GM12878 (cell line): ENCODE results near the gene RAD23B. TPM values are rescaled to one million over a fixed set of nuclear protein-coding genes. Genes with fewer than 3 reads are reported as not detected.

Experiments
- ATAC-seq: fragments of 200-7000 bp; cut with Tn5 transposase; 3 replicates; pipeline ENCODE4 v1.9.1; 2020; ENCODE audit warnings: mild to moderate bottlenecking, moderate library complexity
- BruUV-seq: library from RNA; stranded (reverse); fragments of 400-500 nt; replicated peaks from 2 replicates; lab custom pipeline; 2021; lab: Mats Ljungman, UMichigan
- CTCF ChIA-PET: fragments of 300-600 bp; sonication (Branson Sonifier 250); formaldehyde crosslinking; extraction: SDS; loops from one replicate; lab custom pipeline; 2021; ENCODE audit warnings: inconsistent platforms; lab: Yijun Ruan, JAX
- POLR2A ChIA-PET: fragments of 350-600 bp; formaldehyde crosslinking; extraction: SDS; loops from one replicate; lab custom pipeline; 2021; ENCODE audit warnings: inconsistent platforms; lab: Charles Lee
- RAD21 ChIA-PET: fragments of 300-600 bp; sonication (Branson Sonifier 250); formaldehyde crosslinking; loops from one replicate; lab custom pipeline; 2023; ENCODE audit warnings: antibody characterized with exemption; ENCODE audit not compliant: unreplicated experiment; lab: Charles Lee
- SMC1A ChIA-PET: fragments of 300-600 bp; sonication (Branson Sonifier 250); formaldehyde crosslinking; loops from one replicate; lab custom pipeline; 2023; ENCODE audit not compliant: unreplicated experiment, uncharacterized antibody; lab: Charles Lee
- DNase-seq: peaks from one replicate; pipeline ENCODE4 v3.0.0-alpha.2; 2011; ENCODE audit warnings: low read depth, low spot score
- FAIRE-seq: peaks from 3 replicates; lab custom pipeline; 2011; peaks lifted over from hg19 to GRCh38; lab: Jason Lieb, UNC
- H2AFZ ChIP-seq: 2 replicates; pipeline ENCODE4 v1.6.0; 2011; ENCODE audit warnings: low read depth, low read length, control low read depth; ENCODE audit not compliant: control insufficient read depth
- H3K27ac ChIP-seq: 2 replicates; pipeline ENCODE4 v1.5.1; 2011; ENCODE audit warnings: control low read depth; ENCODE audit not compliant: control insufficient read depth, insufficient read depth
- H3K27me3 ChIP-seq, 2 experiments: replicated peaks in 1 of 2; 2 replicates each; pipeline versions ENCODE4 v1.6.0 to v1.6.1; 2011; ENCODE audit warnings: low read length in 1 of 2; ENCODE audit not compliant: control insufficient read depth in 2 of 2, insufficient read depth in 2 of 2
- H3K36me3 ChIP-seq, 2 experiments: 2 replicates each; pipeline ENCODE4 v1.5.1; 2011; ENCODE audit warnings: low read length in 1 of 2; ENCODE audit not compliant: control insufficient read depth in 2 of 2, insufficient read depth in 2 of 2
- H3K4me1 ChIP-seq: 2 replicates; pipeline ENCODE4 v1.6.1; 2011; ENCODE audit warnings: mild to moderate bottlenecking, low read length, moderate library complexity, mixed read lengths; ENCODE audit not compliant: control insufficient read depth, insufficient read depth
- H3K4me2 ChIP-seq: 2 replicates; pipeline ENCODE4 v1.6.0; 2011; ENCODE audit warnings: control low read depth; ENCODE audit not compliant: control insufficient read depth, insufficient read depth
- H3K4me3 ChIP-seq: fragments of 200-600 bp; sonication (generic); 2 replicates; pipeline ENCODE4 v1.5.1; 2016
- H3K79me2 ChIP-seq: 2 replicates; pipeline ENCODE4 v1.6.0; 2011; ENCODE audit warnings: low read length; ENCODE audit not compliant: control insufficient read depth, insufficient read depth
- H3K9ac ChIP-seq: 2 replicates; pipeline ENCODE4 v1.8.0; 2011; ENCODE audit warnings: low read length, control low read depth, mixed read lengths; ENCODE audit not compliant: control insufficient read depth, insufficient read depth
- H3K9me3 ChIP-seq: replicated peaks from 3 replicates; pipeline ENCODE4 v1.5.1; 2011; ENCODE audit warnings: mild to moderate bottlenecking, low read length; ENCODE audit not compliant: control insufficient read depth, insufficient read depth
- H4K20me1 ChIP-seq: 2 replicates; pipeline ENCODE4 v1.6.0; 2011; ENCODE audit not compliant: control insufficient read depth, insufficient read depth
- BACH1 ChIP-seq: fragments of 450-650 bp; IDR thresholded peaks from 2 replicates; pipeline ENCODE4 v1.6.1; 2017; ENCODE audit warnings: mild to moderate bottlenecking, borderline replicate concordance
- ETV6 ChIP-seq, 2 experiments: fragments of 450-650 bp in 1 of 2; IDR thresholded peaks in 1 of 2; conservative IDR thresholded peaks in 1 of 2; 2 replicates each; pipeline ENCODE4 v1.6.1; 2014; ENCODE audit warnings: antibody characterized with exemption in 1 of 2, borderline replicate concordance in 1 of 2, low read depth in 1 of 2, mild to moderate bottlenecking in 1 of 2, moderate library complexity in 1 of 2
- MTA3 ChIP-seq: IDR thresholded peaks from 2 replicates; pipeline ENCODE4 v1.6.1; 2012; ENCODE audit warnings: low read length, inconsistent platforms, borderline replicate concordance
- PBX3 ChIP-seq: IDR thresholded peaks from 2 replicates; pipeline ENCODE4 v1.6.1; 2011; ENCODE audit warnings: mild to moderate bottlenecking, low read depth, low read length, moderate library complexity; ENCODE audit not compliant: insufficient replicate concordance
- RCOR1 ChIP-seq: conservative IDR thresholded peaks from 2 replicates; pipeline ENCODE4 v1.6.1; 2012; ENCODE audit warnings: low read depth, low read length, improper control_type of control experiment
- TBL1XR1 ChIP-seq: IDR thresholded peaks from 2 replicates; pipeline ENCODE4 v1.6.1; 2012; ENCODE audit warnings: low read depth, low read length, improper control_type of control experiment
- TCF3 ChIP-seq: IDR thresholded peaks from 2 replicates; pipeline ENCODE4 v1.6.1; 2012; ENCODE audit warnings: low read depth, mild to moderate bottlenecking, low read length, borderline replicate concordance; ENCODE audit not compliant: insufficient read depth
- TCF7 ChIP-seq: IDR thresholded peaks from 2 replicates; pipeline ENCODE4 v1.6.1; 2014; ENCODE audit warnings: antibody characterized with exemption, borderline replicate concordance
- ZBTB33 ChIP-seq: fragments of 450-650 bp; IDR thresholded peaks from 2 replicates; pipeline ENCODE4 v1.6.1; 2017; ENCODE audit warnings: mild to moderate bottlenecking
- WGBS: methylation state at CpG from one replicate; pipeline ENCODE4 v1.1.6; 2016; ENCODE audit warnings: low lambda C conversion rate; ENCODE audit not compliant: insufficient replicate concordance, insufficient coverage; ENCODE audit errors: missing lambda C conversion rate; 5-methylcytosine and 5-hydroxymethylcytosine counted together
- in situ Hi-C: fragments of 300-500 bp; cut with MboI; formaldehyde crosslinking; loops from 9 replicates; pipeline ENCODE4 v1.14.3; 2018; ENCODE audit warnings: mixed read lengths
- intact Hi-C: fragments of 100-400 bp; cut with micrococcal nuclease; formaldehyde crosslinking; loops from one replicate; pipeline ENCODE4 v1.14.2; 2022; ENCODE audit not compliant: unreplicated experiment
- polyA plus RNA-seq, 11 experiments: library from polyadenylated mRNA; depleted of rRNA in 4 of 11; unstranded in 6 of 11; stranded (reverse) in 5 of 11; fragments of >200 nt; fragmentation: Nextera tagmentation in 4 of 11; fragmentation: Illumina TruSeq in 1 of 11; extraction: Ambion mirVana in 4 of 11; extraction: Trizol in 1 of 11; gene quantifications; 1 replicate in 1 of 11; 2 replicates in 10 of 11; pipeline versions ENCODE4 v1.2.1 to v1.2.3, GENCODE V29; 2011 to 2016; ENCODE audit warnings: inconsistent platforms in 2 of 11, missing spikeins in 2 of 11, low read depth in 1 of 11
- total RNA-seq, 4 experiments: library from RNA; depleted of rRNA in 3 of 4; stranded (reverse); fragments of >200 nt in 3 of 4; fragmentation: Illumina TruSeq in 1 of 4; extraction: Trizol in 1 of 4; gene quantifications; 2 replicates each; pipeline versions ENCODE4 v1.2.1 to v1.2.3, GENCODE V29; 2013 to 2021

Gene RAD23B
- total and polyA plus RNA-seq, 10 of the 15 experiments (the other 5 are each of a cell fraction or from before 2014, with no cell fraction given) = 10.3 to 256 (median 54.6) TPM

GRCh38 chr9:107358986-107359385 is 75.9 kb downstream of the RAD23B start (continued):
- TF ChIP-seq ZBTB33 = no peak

GRCh38 chr9:107360098-107360497 is 77.0 kb downstream of the RAD23B start:
- H3K4me2 ChIP-seq = no peak overlapping the region
- no peaks in the 10 kb centered on the region for H3K9me3 ChIP-seq
- FAIRE-seq (no peak), ATAC-seq (no peak), DNase-seq (no peak)
- no peak for TF ChIP-seq PBX3
- no peak for TF ChIP-seq BACH1
- TF ChIP-seq RCOR1 = no peak
- TF ChIP-seq TCF7 = no peak
- no peak for TF ChIP-seq TBL1XR1
- no peak for TF ChIP-seq TCF3
- TF ChIP-seq MTA3 = no peak
- no peak for TF ChIP-seq ETV6 (conservative IDR thresholded peaks at IDR 0.05 in 1 of 2, IDR thresholded peaks at IDR 0.05 in 1 of 2; ENCODE audit: borderline replicate concordance in 1 of 2, low read depth in 1 of 2)
- H3K36me3 ChIP-seq = no peaks in the 10 kb centered on the region
- RAD21 ChIA-PET = interaction anchor here (1.5 kb wide), 1 partner anchor 18 kb away, joined by 3 read pairs; no protein-coding TSS in a partner anchor
- no peak overlapping the region for H3K27ac ChIP-seq
- SMC1A ChIA-PET = interaction anchor here (0.6 kb wide), 1 partner anchor 21 kb away, joined by 5 read pairs; no protein-coding TSS in a partner anchor
- H3K79me2 ChIP-seq = no peaks in the 10 kb centered on the region
- CTCF ChIA-PET = no interaction called here
- no peaks in the 10 kb centered on the region for H3K27me3 ChIP-seq
- no peak overlapping the region for H2AFZ ChIP-seq
- WGBS = 33% methylated on average over 7 of the region's 7 CpGs
- intact Hi-C loops (no loop called here), in situ Hi-C loops (no loop called here)
- H4K20me1 ChIP-seq = no peaks in the 10 kb centered on the region
- no TSS peak for BruUV-seq
- H3K4me3 ChIP-seq = no peak overlapping the region
- H3K9ac ChIP-seq = no peak overlapping the region
- H3K4me1 ChIP-seq = no peaks in the 10 kb centered on the region
- POLR2A ChIA-PET = no interaction called here
